Fibroblast of villous mesenchyme (primary cell): ENCODE results near the gene CTBP1. TPM values are rescaled to one million over a fixed set of nuclear protein-coding genes. Genes with fewer than 3 reads are reported as not detected.

Experiments
- DNase-seq: peaks from one replicate; pipeline ENCODE4 v3.0.0-alpha.2; 2010; ENCODE audit warnings: low read depth
- H3K4me3 ChIP-seq: 2 replicates; pipeline ENCODE4 v1.5.1; 2011; ENCODE audit warnings: low read depth, mild to moderate bottlenecking, low read length
- total RNA-seq: library from RNA; depleted of rRNA; stranded (reverse); fragments of >200 nt; gene quantifications from 2 replicates; pipeline ENCODE4 v1.2.3, GENCODE V29; 2012
- TF ChIP-seq, protein P1 (sequence below): IDR thresholded peaks from 2 replicates; pipeline ENCODE4 v1.5.1; 2012; ENCODE audit warnings: low read depth, mild to moderate bottlenecking, low read length; ENCODE audit not compliant: insufficient read depth

Gene CTBP1
- total RNA-seq, 1 donor, result 235 TPM

- DNase-seq, result no peak
- peak overlapping the region; percentile 29 for H3K4me3 ChIP-seq
- TF ChIP-seq, protein P1, sequence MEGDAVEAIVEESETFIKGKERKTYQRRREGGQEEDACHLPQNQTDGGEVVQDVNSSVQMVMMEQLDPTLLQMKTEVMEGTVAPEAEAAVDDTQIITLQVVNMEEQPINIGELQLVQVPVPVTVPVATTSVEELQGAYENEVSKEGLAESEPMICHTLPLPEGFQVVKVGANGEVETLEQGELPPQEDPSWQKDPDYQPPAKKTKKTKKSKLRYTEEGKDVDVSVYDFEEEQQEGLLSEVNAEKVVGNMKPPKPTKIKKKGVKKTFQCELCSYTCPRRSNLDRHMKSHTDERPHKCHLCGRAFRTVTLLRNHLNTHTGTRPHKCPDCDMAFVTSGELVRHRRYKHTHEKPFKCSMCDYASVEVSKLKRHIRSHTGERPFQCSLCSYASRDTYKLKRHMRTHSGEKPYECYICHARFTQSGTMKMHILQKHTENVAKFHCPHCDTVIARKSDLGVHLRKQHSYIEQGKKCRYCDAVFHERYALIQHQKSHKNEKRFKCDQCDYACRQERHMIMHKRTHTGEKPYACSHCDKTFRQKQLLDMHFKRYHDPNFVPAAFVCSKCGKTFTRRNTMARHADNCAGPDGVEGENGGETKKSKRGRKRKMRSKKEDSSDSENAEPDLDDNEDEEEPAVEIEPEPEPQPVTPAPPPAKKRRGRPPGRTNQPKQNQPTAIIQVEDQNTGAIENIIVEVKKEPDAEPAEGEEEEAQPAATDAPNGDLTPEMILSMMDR, result no peak
Observed at GRCh38 chr4:1168191-1169101, 80.5 kb downstream of the CTBP1 start.

DNA sequence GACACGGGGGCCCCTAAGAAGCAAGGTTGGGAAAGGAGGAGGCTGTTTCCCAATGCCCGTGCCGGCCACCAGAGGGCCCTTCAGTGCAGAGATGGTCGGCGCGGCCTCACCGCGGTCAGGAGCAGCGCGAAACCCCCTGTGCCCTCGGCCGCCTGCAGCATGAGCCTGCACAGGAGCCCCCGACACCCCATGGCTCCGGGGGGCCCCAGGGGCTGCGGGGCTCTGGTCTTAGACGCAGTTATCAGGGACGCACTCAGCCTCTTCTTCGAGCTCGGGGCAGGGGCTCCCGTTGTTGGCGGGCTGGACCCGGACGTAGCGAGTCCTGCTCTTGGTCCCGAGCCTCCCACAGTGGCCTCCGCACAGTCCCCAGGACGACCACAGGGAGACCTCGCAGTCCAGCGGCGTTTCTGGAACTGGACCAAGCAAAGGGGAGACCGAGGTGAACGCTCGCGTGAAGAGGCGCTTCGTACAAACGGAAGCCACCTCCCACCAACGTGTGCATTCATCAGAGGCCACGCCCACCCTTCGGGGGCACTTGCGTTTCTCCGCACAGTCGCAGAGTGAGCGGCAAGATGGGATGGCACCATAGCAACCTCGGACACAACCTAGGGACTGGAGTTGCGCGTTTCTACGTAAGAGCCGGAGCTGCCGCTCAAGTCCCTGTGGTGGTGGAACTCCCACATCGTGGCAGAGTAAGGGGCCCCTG lies 81.5 kb downstream of the CTBP1 start:
- peak; percentile 81 for DNase-seq
- TF ChIP-seq, protein P1, result peak; percentile 83
- H3K4me3 ChIP-seq, result peak overlapping the region; percentile 23

DNA sequence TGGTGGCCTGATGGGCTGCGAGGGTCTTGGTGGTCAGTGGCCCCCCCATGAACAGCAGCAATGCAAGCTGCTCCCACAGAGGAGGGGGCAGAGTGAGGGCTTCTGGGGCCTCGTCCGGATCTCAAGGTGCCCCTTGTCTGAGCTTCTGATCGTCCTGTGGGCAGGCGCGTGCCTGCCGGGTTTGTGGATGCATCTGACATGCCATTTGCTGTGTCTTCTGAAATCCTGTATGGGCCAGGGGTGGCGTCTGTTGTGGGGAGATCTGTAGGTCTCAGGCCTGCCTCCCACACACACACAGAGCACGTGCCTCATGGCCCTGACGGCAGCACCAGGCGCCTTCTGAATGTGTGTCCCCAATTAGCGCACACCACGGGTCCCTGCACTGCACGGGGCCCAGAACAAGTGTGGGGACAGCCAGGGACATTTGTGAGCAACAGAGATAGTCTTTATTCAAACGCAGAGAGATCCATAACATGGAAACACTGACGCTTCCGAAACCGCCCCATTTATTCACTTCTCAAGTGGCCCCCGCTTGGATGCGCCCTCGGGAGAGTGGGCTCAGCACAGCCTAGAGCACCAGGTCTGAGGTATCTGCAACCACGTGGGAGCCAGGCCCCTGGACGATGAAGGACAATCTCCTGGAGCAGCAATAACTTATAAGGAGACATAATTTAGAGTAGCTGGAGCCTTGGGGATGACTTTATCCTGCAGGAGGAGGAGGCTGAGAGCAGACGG lies 82.3 kb downstream of the CTBP1 start:
- TF ChIP-seq, protein P1, result no peak
- DNase-seq, result peak; percentile 40
- no peak overlapping the region for H3K4me3 ChIP-seq

DNA sequence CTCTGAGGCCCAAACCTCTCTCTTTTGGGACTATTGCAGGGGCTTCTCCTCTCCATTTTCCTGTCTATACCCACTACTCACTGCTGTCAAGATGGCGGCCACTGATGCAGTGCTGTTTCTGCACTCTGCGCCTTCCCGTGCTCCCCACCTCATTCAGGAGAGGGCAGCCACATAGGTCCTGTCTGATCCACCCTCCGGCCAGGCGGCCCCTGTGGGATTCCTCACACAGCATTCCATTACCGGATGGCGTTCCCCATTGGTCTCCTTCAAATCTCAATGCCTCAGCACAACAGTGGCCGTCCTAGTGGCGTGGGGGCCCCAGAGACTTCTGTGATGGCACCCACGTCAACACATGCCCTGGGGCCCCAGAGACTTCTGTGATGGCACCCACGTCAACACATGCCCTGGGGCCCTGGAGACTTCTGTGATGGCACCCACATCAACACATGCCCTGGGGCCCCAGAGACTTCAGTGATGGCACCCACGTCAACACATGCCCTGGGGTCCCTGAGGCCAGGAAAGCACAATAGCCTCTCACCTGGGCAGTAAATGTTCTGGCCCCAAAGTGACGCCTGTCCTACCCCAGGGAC lies 83.9 kb downstream of the CTBP1 start:
- DNase-seq, result no peak
- TF ChIP-seq, protein P1, result no peak
- no peak overlapping the region for H3K4me3 ChIP-seq

- TF ChIP-seq, protein P1, result no peak
- DNase-seq, result no peak
- H3K4me3 ChIP-seq, result no peak overlapping the region
Observed at GRCh38 chr4:1164444-1164843, 84.5 kb downstream of the CTBP1 start.

- H3K4me3 ChIP-seq, result no peak overlapping the region
- TF ChIP-seq, protein P1, result no peak
- no peak for DNase-seq
Observed at GRCh38 chr4:1164040-1164439, 84.9 kb downstream of the CTBP1 start.
